ENCODE results near the gene GOSR1.

Gene GOSR1

GRCh38 chr17:30482555-30482954 is 5.3 kb downstream of the GOSR1 start:
- peaks cover 36% of the 10 kb centered on the region for H3K79me2 ChIP-seq (ENCODE audit: low read length)
- no peak for DNase-seq
- no peak for TF ChIP-seq EZH2phosphoT487 (IDR thresholded peaks at IDR 0.05; ENCODE audit: low read length)
- TF ChIP-seq EZH2 (optimal IDR thresholded peaks at IDR 0.05; ENCODE audit: low read depth, low read length): no peak
- no peak for TF ChIP-seq CTCF (IDR thresholded peaks at IDR 0.05; ENCODE audit: low read length)
- H3K9ac ChIP-seq (ENCODE audit: low read length): no peak overlapping the region
- no peaks in the 10 kb centered on the region for H3F3A ChIP-seq (ENCODE audit: insufficient read depth, low read length)
- no peaks in the 10 kb centered on the region for H3K27me3 ChIP-seq (replicated peaks; ENCODE audit: insufficient read depth, low read length)
- peaks cover 5% of the 10 kb centered on the region; the same call in 1 of the 2 replicates for H3K36me3 ChIP-seq (replicated peaks; ENCODE audit: insufficient read depth, low read length)
- H4K20me1 ChIP-seq (ENCODE audit: insufficient read depth, low read length): no peaks in the 10 kb centered on the region
- no peaks in the 10 kb centered on the region for H3K9me3 ChIP-seq (replicated peaks; ENCODE audit: insufficient read depth, low read length)
- H3K4me1 ChIP-seq (ENCODE audit: low read length): peaks cover 5% of the 10 kb centered on the region
- no peak overlapping the region for H2AFZ ChIP-seq (ENCODE audit: low read length)
- no peak overlapping the region for H3K27ac ChIP-seq (ENCODE audit: low read length)
- no peak overlapping the region for H3K4me3 ChIP-seq (ENCODE audit: low read length)
- no peaks in the 10 kb centered on the region for H3K9me2 ChIP-seq (replicated peaks; ENCODE audit: insufficient read depth, low read length)
- no peak overlapping the region for H3K4me2 ChIP-seq (ENCODE audit: low read depth, low read length)

GRCh38 chr17:30483159-30483558 is 6.0 kb downstream of the GOSR1 start:
- Histone ChIP-seq H3K27me3 (replicated peaks; ENCODE audit: insufficient read depth, low read length) (no peaks in the 10 kb centered on the region), H3K27ac (ENCODE audit: low read length) (no peak overlapping the region), H2AFZ (ENCODE audit: low read length) (no peak overlapping the region), H3K4me1 (ENCODE audit: low read length) (peaks cover 3% of the 10 kb centered on the region), H3K9me2 (replicated peaks; ENCODE audit: insufficient read depth, low read length) (no peaks in the 10 kb centered on the region), H3F3A (ENCODE audit: insufficient read depth, low read length) (no peaks in the 10 kb centered on the region), H3K79me2 (ENCODE audit: low read length) (peaks cover 30% of the 10 kb centered on the region), H3K4me2 (ENCODE audit: low read depth, low read length) (no peak overlapping the region), H3K4me3 (ENCODE audit: low read length) (no peak overlapping the region), H3K9ac (ENCODE audit: low read length) (no peak overlapping the region), H3K9me3 (replicated peaks; ENCODE audit: insufficient read depth, low read length) (no peaks in the 10 kb centered on the region), H3K36me3 (replicated peaks; ENCODE audit: insufficient read depth, low read length) (peaks cover 5% of the 10 kb centered on the region; the same call in 1 of the 2 replicates), H4K20me1 (ENCODE audit: insufficient read depth, low read length) (no peaks in the 10 kb centered on the region)
- no peak for TF ChIP-seq EZH2 (optimal IDR thresholded peaks at IDR 0.05; ENCODE audit: low read depth, low read length)
- no peak for TF ChIP-seq EZH2phosphoT487 (IDR thresholded peaks at IDR 0.05; ENCODE audit: low read length)
- no peak for TF ChIP-seq CTCF (IDR thresholded peaks at IDR 0.05; ENCODE audit: low read length)
- no peak for DNase-seq

GRCh38 chr17:30493780-30494179 is 16.6 kb downstream of the GOSR1 start:
- H3K36me3 ChIP-seq (replicated peaks; ENCODE audit: insufficient read depth, low read length): peaks cover 6% of the 10 kb centered on the region
- H3K9me2 ChIP-seq (replicated peaks; ENCODE audit: insufficient read depth, low read length): no peaks in the 10 kb centered on the region
- TF ChIP-seq EZH2 (optimal IDR thresholded peaks at IDR 0.05; ENCODE audit: low read depth, low read length) (no peak), EZH2phosphoT487 (IDR thresholded peaks at IDR 0.05; ENCODE audit: low read length) (no peak), CTCF (IDR thresholded peaks at IDR 0.05; ENCODE audit: low read length) (no peak)
- H4K20me1 ChIP-seq (ENCODE audit: insufficient read depth, low read length): no peaks in the 10 kb centered on the region
- no peaks in the 10 kb centered on the region for H3F3A ChIP-seq (ENCODE audit: insufficient read depth, low read length)
- H3K27ac ChIP-seq (ENCODE audit: low read length): no peak overlapping the region
- no peaks in the 10 kb centered on the region for H3K79me2 ChIP-seq (ENCODE audit: low read length)
- no peaks in the 10 kb centered on the region for H3K9me3 ChIP-seq (replicated peaks; ENCODE audit: insufficient read depth, low read length)
- H2AFZ ChIP-seq (ENCODE audit: low read length): no peak overlapping the region
- no peak for DNase-seq
- H3K4me1 ChIP-seq (ENCODE audit: low read length): no peaks in the 10 kb centered on the region
- no peak overlapping the region for H3K4me2 ChIP-seq (ENCODE audit: low read depth, low read length)
- no peak overlapping the region for H3K4me3 ChIP-seq (ENCODE audit: low read length)
- H3K9ac ChIP-seq (ENCODE audit: low read length): no peak overlapping the region
- H3K27me3 ChIP-seq (replicated peaks; ENCODE audit: insufficient read depth, low read length): no peaks in the 10 kb centered on the region
